Measurements from ENCODE around the gene EIF5A2.

The EIF5A2 gene

GRCh38 chr3:170914212-170914611 lies 5.8 kb upstream of the EIF5A2 start:
- no peak overlapping the region for H3K4me3 ChIP-seq (ENCODE audit: low read depth, low read length)
- TF ChIP-seq MAX (IDR thresholded peaks at IDR 0.05; ENCODE audit: low read depth, low read length) (no peak), CTCF (IDR thresholded peaks at IDR 0.05; ENCODE audit: low read depth, low read length) (no peak), MYC (IDR thresholded peaks at IDR 0.05; ENCODE audit: low read depth, low read length) (no peak), POLR2A (IDR thresholded peaks at IDR 0.05; ENCODE audit: extremely low read depth, insufficient read length) (no peak)

GRCh38 chr3:170911051-170911450 lies 2.6 kb upstream of the EIF5A2 start:
- DNase-seq (ENCODE audit: low read depth), result no peak
- no peak overlapping the region for H3K4me3 ChIP-seq (ENCODE audit: low read depth, low read length)
- TF ChIP-seq MAX (IDR thresholded peaks at IDR 0.05; ENCODE audit: low read depth, low read length) (no peak), CTCF (IDR thresholded peaks at IDR 0.05; ENCODE audit: low read depth, low read length) (no peak), POLR2A (IDR thresholded peaks at IDR 0.05; ENCODE audit: extremely low read depth, insufficient read length) (no peak), MYC (IDR thresholded peaks at IDR 0.05; ENCODE audit: low read depth, low read length) (no peak)

More at GRCh38 chr3:170914212-170914611, 5.8 kb upstream of the EIF5A2 start:
- DNase-seq (ENCODE audit: low read depth), result no peak

- H3K4me3 ChIP-seq (ENCODE audit: low read depth, low read length), result no peak overlapping the region
- no peak for TF ChIP-seq CTCF (IDR thresholded peaks at IDR 0.05; ENCODE audit: low read depth, low read length)
- DNase-seq (ENCODE audit: low read depth), result no peak
Measured at GRCh38 chr3:170910542-170910941, 2.1 kb upstream of the EIF5A2 start.

- TF ChIP-seq MYC (IDR thresholded peaks at IDR 0.05; ENCODE audit: low read depth, low read length) (no peak), CTCF (IDR thresholded peaks at IDR 0.05; ENCODE audit: low read depth, low read length) (no peak), MAX (IDR thresholded peaks at IDR 0.05; ENCODE audit: low read depth, low read length) (no peak), POLR2A (IDR thresholded peaks at IDR 0.05; ENCODE audit: extremely low read depth, insufficient read length) (no peak)
- H3K4me3 ChIP-seq (ENCODE audit: low read depth, low read length), result peak overlapping the region; percentile 67
- DNase-seq (ENCODE audit: low read depth), result peak; percentile 63
Measured at GRCh38 chr3:170909129-170909903, 879 bp upstream of the EIF5A2 start.

- peak; percentile 56 for DNase-seq (ENCODE audit: low read depth)
- TF ChIP-seq CTCF (IDR thresholded peaks at IDR 0.05; ENCODE audit: low read depth, low read length) (no peak), MAX (IDR thresholded peaks at IDR 0.05; ENCODE audit: low read depth, low read length) (no peak), MYC (IDR thresholded peaks at IDR 0.05; ENCODE audit: low read depth, low read length) (no peak), POLR2A (IDR thresholded peaks at IDR 0.05; ENCODE audit: extremely low read depth, insufficient read length) (no peak)
- H3K4me3 ChIP-seq (ENCODE audit: low read depth, low read length), result peak overlapping the region; percentile 80
Measured at GRCh38 chr3:170907637-170908234, 701 bp downstream of the EIF5A2 start.
